ENCODE data around the gene RFNG. TPM values are rescaled to one million over a fixed set of nuclear protein-coding genes. Genes with fewer than 3 reads are reported as not detected.
A peak's percentile ranks its signal among the peaks of the same experiment; 100 is the strongest.

Gene RFNG
- total and polyA plus RNA-seq, 2 of the 4 experiments (the other 2 are of a cell fraction) = 6.8 to 47.3 TPM

DNA sequence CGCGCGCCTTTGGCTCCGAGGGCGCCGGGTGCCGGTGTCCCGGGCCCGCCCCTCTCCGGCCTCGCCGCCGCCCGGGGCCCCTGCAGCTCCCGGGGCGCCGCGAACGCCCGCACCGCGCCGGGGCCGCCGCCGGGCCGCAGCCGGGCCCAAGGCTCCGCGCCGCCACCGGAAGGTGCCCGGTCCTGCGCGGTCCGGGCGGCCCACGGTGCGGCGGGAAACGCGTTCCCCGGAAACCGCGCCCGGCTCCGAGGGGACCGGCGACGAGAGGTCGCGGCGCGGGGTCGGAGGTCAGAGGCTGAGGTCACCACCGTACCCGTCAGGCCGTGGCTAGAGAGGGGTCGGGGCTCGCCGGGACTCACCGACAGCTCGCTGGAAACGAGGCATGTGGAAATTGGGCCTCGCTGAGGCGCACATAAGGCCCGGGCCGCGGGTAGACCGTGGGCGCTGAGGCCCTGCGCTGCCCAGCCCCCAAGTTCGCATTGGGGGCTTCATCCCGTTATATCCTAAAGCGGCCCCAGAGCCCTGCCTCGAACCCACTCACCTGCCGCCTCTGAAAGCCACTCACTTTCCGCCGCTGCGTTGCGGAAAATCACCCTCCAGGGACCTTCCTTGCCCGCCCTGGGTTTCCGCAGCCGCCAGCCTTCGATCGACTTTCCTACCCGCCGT lies 14.2 kb upstream of the RFNG start, which contains the start of gene DUS1L:
DUS1L (minus strand) TSS at position 167 of the 666 bp plus-strand sequence. CDS start 745 bp downstream, outside the sequence.
- Histone ChIP-seq H3K4ac (ENCODE audit: low read depth, low read length) (peak within 1 kb of the TSS; percentile 97), H2BK20ac (ENCODE audit: low read depth, low read length) (no peak within 1 kb of the TSS), H3K79me1 (ENCODE audit: low read depth in 1 of 2, low read length in 2 of 2) (peaks cover 5 to 36% of the 10 kb centered on the region in 2 experiments; a peak in 3 of 4 replicates), H4K91ac (ENCODE audit: insufficient read depth, low read depth, low read length) (peak within 1 kb of the TSS; percentile 81), H2AK9ac (replicated peaks; ENCODE audit: low read depth, low read length, poor library complexity) (peak within 1 kb of the TSS; percentile 99), H3K9me3 (ENCODE audit: control insufficient read depth, insufficient read depth, low read length) (no peaks in the 10 kb centered on the region), H3K27me3 (ENCODE audit: control insufficient read depth, insufficient read depth, low read length) (no peaks in the 10 kb centered on the region), H3K4me2 (ENCODE audit: low read depth, low read length) (peak within 1 kb of the TSS; percentile 92), H2BK5ac (ENCODE audit: low read depth, low read length, poor library complexity, severe bottlenecking) (peak within 1 kb of the TSS; percentile 82), H3K27ac (ENCODE audit: insufficient read depth, low read length) (peak within 1 kb of the TSS; percentile 74), H2BK15ac (ENCODE audit: low read depth, low read length) (no peak within 1 kb of the TSS; the same call in 2 of the 3 replicates), H3K9me1 (ENCODE audit: insufficient read depth, low read length) (no peaks in the 10 kb centered on the region; the same call in 1 of the 2 replicates), H3K18ac (ENCODE audit: low read depth, low read length) (peak within 1 kb of the TSS; percentile 25; the same call in 1 of the 2 replicates), H3K4me3 (ENCODE audit: insufficient read depth, low read depth, low read length) (peak within 1 kb of the TSS; percentile 57), H4K5ac (ENCODE audit: low read depth, low read length) (peak within 1 kb of the TSS; percentile 100), H4K8ac (ENCODE audit: low read depth in 2 of 2, low read length in 2 of 2) (peak within 1 kb of the TSS; percentile 100), H3K9ac (ENCODE audit: low read depth, low read length) (peak within 1 kb of the TSS; percentile 76), H3K56ac (ENCODE audit: extremely low read depth, insufficient read depth, low read length) (no peak within 1 kb of the TSS), H2AK5ac (ENCODE audit: low read depth, low read length) (peak within 1 kb of the TSS; percentile 48), H3K36me3 (ENCODE audit: control insufficient read depth, insufficient read depth, low read length) (peaks cover 28% of the 10 kb centered on the region), H3K14ac (replicated peaks; ENCODE audit: low read depth, low read length) (peak within 1 kb of the TSS; percentile 94), H2BK120ac (ENCODE audit: low read depth, low read length) (peak within 1 kb of the TSS; percentile 66; the same call in 1 of the 2 replicates), H3K23ac (ENCODE audit: low read depth, low read length) (peak within 1 kb of the TSS; percentile 77; the same call in 1 of the 2 replicates), H2AFZ (replicated peaks; ENCODE audit: low read length, poor library complexity) (peak within 1 kb of the TSS; percentile 100), H4K20me1 (ENCODE audit: insufficient read depth, low read length) (peaks cover 3% of the 10 kb centered on the region; the same call in 1 of the 2 replicates), H3K4me1 (ENCODE audit: control insufficient read depth, insufficient read depth, low read length) (peaks cover 10% of the 10 kb centered on the region)
- DNase-seq (peak; percentile 37), ATAC-seq (ENCODE audit: low read depth) (peak; percentile 95)
- intact Hi-C loops (cut with micrococcal nuclease) = no loop called here
- POLR2A ChIA-PET (ENCODE audit: unreplicated experiment) = no interaction called here
- BruUV-seq (replicated peaks) = no TSS peak
- dilution Hi-C loops (cut with HindIII; ENCODE audit: low sequenced_read_pairs, unreplicated experiment) = no loop called here
- CTCF ChIA-PET = interaction anchor here (1.1 kb wide), 1 partner anchor 28 kb away, joined by 3 read pairs; no protein-coding TSS in a partner anchor
- 5% methylated on average over 37 of the region's 88 CpGs; no CpG with 5 or more reads in 1 of the 2 experiments for WGBS, 2 experiments (ENCODE audit: extremely low coverage in 2 of 2, insufficient read length in 1 of 2)
- in situ Hi-C loops (cut with MboI; ENCODE audit: low sequenced_read_pairs) = no loop called here
- TF ChIP-seq MAZ (IDR thresholded peaks at IDR 0.05; ENCODE audit: borderline replicate concordance, low read depth, low read length) = peak; percentile 76; the same call in 1 of the 2 replicates
- no peak for TF ChIP-seq RCOR1 (IDR thresholded peaks at IDR 0.05; ENCODE audit: insufficient replicate concordance, low read length)
